GM12891 (cell line): ENCODE data around the gene PSMD13.
A peak's percentile ranks its signal among the peaks of the same experiment; 100 is the strongest.

Experiments used
- PAX5 ChIP-seq: IDR thresholded peaks from 2 replicates; pipeline ENCODE4 v1.6.1; 2011; ENCODE audit warnings: low read length, moderate library complexity, mild to moderate bottlenecking; ENCODE audit not compliant: insufficient read depth, severe bottlenecking
- POLR2A ChIP-seq: IDR thresholded peaks from 2 replicates; pipeline ENCODE4 v1.6.1; 2011; ENCODE audit warnings: low read depth, low read length, control low read depth
- POLR2AphosphoS5 ChIP-seq: IDR thresholded peaks from 2 replicates; pipeline ENCODE4 v1.6.1; 2011; ENCODE audit warnings: low read depth, low read length, control low read depth
- POU2F2 ChIP-seq: IDR thresholded peaks from 2 replicates; pipeline ENCODE4 v1.6.1; 2011; ENCODE audit warnings: low read depth, mild to moderate bottlenecking, control low read depth, low read length, moderate library complexity
- SPI1 ChIP-seq: IDR thresholded peaks from 2 replicates; pipeline ENCODE4 v1.6.1; 2011; ENCODE audit warnings: low read depth, low read length, control low read depth
- TAF1 ChIP-seq: IDR thresholded peaks from 2 replicates; pipeline ENCODE4 v1.6.1; 2011; ENCODE audit warnings: low read depth, low read length, control low read depth

GRCh38 chr11:267491-267994, 30.8 kb downstream of the PSMD13 start:
- TF ChIP-seq POLR2AphosphoS5 (peak; percentile 68; the same call in 1 of the 2 replicates), TAF1 (0 out of 2 replicates have a peak, but pooled peaks have one; percentile 39), POLR2A (peak; percentile 81), POU2F2 (0 out of 2 replicates have a peak, but pooled peaks have one; percentile 6), SPI1 (no peak), PAX5 (no peak)
